HL-60 (cell line): ENCODE measurements around the gene TAF11L6.
"Not testable (repeated sequence)": the region's sequence is repeated elsewhere in the genome, so short reads cannot be mapped to it uniquely, and the experiment has no call there.

Experiments used
- DNase-seq, 2 experiments: peaks; one replicate each; pipeline ENCODE4 v3.0.0-alpha.2; 2010 to 2020; ENCODE audit warnings: low read depth in 1 of 2, low spot score in 1 of 2
- H3K27ac ChIP-seq: fragments of 250-450 bp; sonication (Bioruptor Pico); replicated peaks from 2 replicates; pipeline ENCODE4 v1.5.1; 2020; ENCODE audit warnings: mild to moderate bottlenecking, moderate library complexity
- H3K27me3 ChIP-seq: fragments of 250-450 bp; sonication (Bioruptor Pico); 2 replicates; pipeline ENCODE4 v1.5.1; 2021; ENCODE audit warnings: mild to moderate bottlenecking, moderate library complexity; ENCODE audit not compliant: insufficient read depth, poor library complexity, severe bottlenecking
- H3K4me3 ChIP-seq: replicated peaks from 2 replicates; pipeline ENCODE4 v1.5.1; 2011; ENCODE audit warnings: mild to moderate bottlenecking, control low read depth, low read length; ENCODE audit not compliant: insufficient read depth

Gene TAF11L6

DNA sequence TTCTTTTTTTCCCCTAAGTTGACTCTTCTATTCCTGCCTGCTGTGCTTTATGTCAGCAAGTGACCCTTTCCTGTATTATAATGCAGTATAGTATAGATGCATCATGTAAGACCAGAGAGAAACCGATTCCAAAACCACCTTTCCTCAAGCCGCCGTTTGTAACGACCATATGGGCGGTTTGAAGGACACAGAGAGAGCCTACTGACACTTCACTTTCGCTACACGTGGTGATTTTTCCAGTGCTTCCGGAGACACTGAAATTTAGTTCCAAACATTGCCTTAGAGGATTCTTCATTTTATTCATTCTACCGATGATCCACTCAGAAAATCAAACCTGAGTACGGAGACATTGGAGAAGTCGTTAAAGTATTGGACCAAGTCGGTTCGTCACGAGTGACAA, 9.0 kb upstream of the TAF11L6 start:
- not testable (repeated sequence) for H3K27ac ChIP-seq, H3K4me3 ChIP-seq, DNase-seq, H3K27me3 ChIP-seq

GRCh38 chr5:17521501-17521900, 7.0 kb upstream of the TAF11L6 start, which contains the start of gene TAF11L4:
TAF11L4 (plus strand) TSS chr5:17521801.
- not testable (repeated sequence) for DNase-seq, H3K4me3 ChIP-seq, H3K27me3 ChIP-seq, H3K27ac ChIP-seq

DNA sequence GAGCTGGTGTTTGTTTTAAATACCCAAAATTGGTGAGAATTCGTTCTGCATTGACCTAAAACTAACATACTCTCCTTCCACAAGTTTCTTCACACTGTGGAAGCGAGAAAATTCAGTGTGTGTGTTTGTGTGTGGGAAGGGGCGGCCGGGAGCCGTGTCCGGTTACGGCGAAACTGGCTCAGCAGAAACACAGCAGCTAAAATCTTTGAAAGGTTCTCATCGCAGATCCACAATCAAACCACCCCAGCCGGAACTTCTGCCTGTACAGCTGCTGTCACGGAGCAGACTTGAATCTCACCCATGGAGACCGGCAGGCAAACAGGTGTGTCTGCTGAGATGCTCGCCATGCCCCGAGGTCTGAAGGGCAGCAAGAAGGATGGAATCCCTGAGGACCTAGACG, 3.5 kb upstream of the TAF11L6 start, which contains the start of gene TAF11L5:
Gene TAF11L5, plus strand, starts transcription at position 301 of the 400 bp plus-strand sequence.
- DNase-seq, H3K4me3 ChIP-seq, H3K27me3 ChIP-seq, H3K27ac ChIP-seq: not testable (repeated sequence)

GRCh38 chr5:17526504-17526903, 2.0 kb upstream of the TAF11L6 start:
- not testable (repeated sequence) for H3K27ac ChIP-seq, H3K27me3 ChIP-seq, H3K4me3 ChIP-seq
- peak in 1 of 2 experiments; percentile 34 for DNase-seq
